ENCODE measurements around the gene GCNA.

- TF ChIP-seq CTCF (conservative IDR thresholded peaks at IDR 0.05; ENCODE audit: low read depth, low read length) (no peak), EZH2 (IDR thresholded peaks at IDR 0.05; ENCODE audit: borderline replicate concordance, low read depth, low read length, poor library complexity, severe bottlenecking) (no peak)
Observed at GRCh38 chrX:71622032-71622575, 43.9 kb downstream of the GCNA start.

All from A673 (cell line).